WTC11 (cell line): ENCODE measurements around the gene AFAP1L2. TPM values are rescaled to one million over a fixed set of nuclear protein-coding genes. Genes with fewer than 3 reads are reported as not detected.

Experiments used
- ATAC-seq: fragments of 200-7000 bp; cut with Tn5 transposase; 2 replicates; pipeline ENCODE4 v1.10.0; 2021; ENCODE audit warnings: mild to moderate bottlenecking, moderate library complexity
- CTCF ChIA-PET: fragments of 300-600 bp; sonication (Branson Sonifier 250); formaldehyde crosslinking; loops from one replicate; lab custom pipeline; 2021; ENCODE audit warnings: antibody characterized with exemption; lab: Charles Lee
- POLR2A ChIA-PET: fragments of 350-600 bp; sonication (Branson Sonifier 250); formaldehyde crosslinking; loops from one replicate; lab custom pipeline; 2021; ENCODE audit warnings: antibody characterized with exemption; lab: Charles Lee
- DNase-seq: peaks from one replicate; pipeline ENCODE4 v3.0.0; 2021; ENCODE audit warnings: low spot score
- H3K27ac Mint-ChIP-seq: 2 replicates; pipeline ENCODE4 v1.8.0; 2021; ENCODE audit warnings: mixed read lengths
- H3K27me3 Mint-ChIP-seq: 2 replicates; pipeline ENCODE4 v1.8.0; 2021; ENCODE audit warnings: low read depth, mild to moderate bottlenecking, moderate library complexity, mixed read lengths
- H3K36me3 Mint-ChIP-seq: 2 replicates; pipeline ENCODE4 v1.8.0; 2021; ENCODE audit warnings: mixed read lengths
- H3K4me1 Mint-ChIP-seq: 2 replicates; pipeline ENCODE4 v1.8.0; 2022; ENCODE audit warnings: mixed read lengths
- H3K4me3 Mint-ChIP-seq: 2 replicates; pipeline ENCODE4 v1.8.0; 2021; ENCODE audit warnings: mild to moderate bottlenecking, moderate library complexity, mixed read lengths
- H3K9me3 Mint-ChIP-seq: 2 replicates; pipeline ENCODE4 v1.8.0; 2021; ENCODE audit warnings: mixed read lengths
- AR ChIP-seq: fragments of 250-450 bp; sonication (Bioruptor Pico); IDR thresholded peaks from 2 replicates; pipeline ENCODE4 v1.9.0; 2021; ENCODE audit warnings: mild to moderate bottlenecking
- CREB1 ChIP-seq: sonication (generic); formaldehyde crosslinking; IDR thresholded peaks from 2 replicates; pipeline ENCODE4 v1.8.0; 2023; ENCODE audit warnings: mild to moderate bottlenecking, missing genetic modification reagents
- E2F5 ChIP-seq: sonication (generic); formaldehyde crosslinking; IDR thresholded peaks from 2 replicates; pipeline ENCODE4 v1.8.1; 2022; ENCODE audit warnings: mild to moderate bottlenecking, moderate library complexity, missing genetic modification reagents
- ETV6 ChIP-seq: sonication (generic); formaldehyde crosslinking; IDR thresholded peaks from 2 replicates; pipeline ENCODE4 v1.8.1; 2022; ENCODE audit warnings: mild to moderate bottlenecking, missing genetic modification reagents
- FOXK1 ChIP-seq: sonication (generic); formaldehyde crosslinking; IDR thresholded peaks from 2 replicates; pipeline ENCODE4 v1.8.0; 2022; ENCODE audit warnings: mild to moderate bottlenecking, moderate library complexity, missing genetic modification reagents
- GRHL2 ChIP-seq: fragments of 250-450 bp; sonication (Bioruptor Pico); IDR thresholded peaks from 2 replicates; pipeline ENCODE4 v1.8.0; 2022; ENCODE audit warnings: mild to moderate bottlenecking, moderate library complexity; ENCODE audit not compliant: insufficient replicate concordance, severe bottlenecking
- GTF2I ChIP-seq: fragments of 250-450 bp; sonication (Bioruptor Pico); conservative IDR thresholded peaks from 2 replicates; pipeline ENCODE4 v1.4.0; 2021; ENCODE audit warnings: mild to moderate bottlenecking
- HMGXB4 ChIP-seq: sonication (generic); formaldehyde crosslinking; IDR thresholded peaks from 2 replicates; pipeline ENCODE4 v1.8.1; 2023; ENCODE audit warnings: mild to moderate bottlenecking, moderate library complexity, missing genetic modification reagents
- IRF1 ChIP-seq: sonication (generic); formaldehyde crosslinking; IDR thresholded peaks from 2 replicates; pipeline ENCODE4 v1.8.0; 2023; ENCODE audit warnings: missing genetic modification reagents
- JUN ChIP-seq: sonication (generic); formaldehyde crosslinking; IDR thresholded peaks from 2 replicates; pipeline ENCODE4 v1.8.0; 2023; ENCODE audit warnings: mild to moderate bottlenecking, missing genetic modification reagents
- KAT7 ChIP-seq: sonication (generic); formaldehyde crosslinking; IDR thresholded peaks from 2 replicates; pipeline ENCODE4 v1.8.1; 2023; ENCODE audit warnings: missing genetic modification reagents, mild to moderate bottlenecking, borderline replicate concordance
- NFYB ChIP-seq: sonication (generic); formaldehyde crosslinking; conservative IDR thresholded peaks from 2 replicates; pipeline ENCODE4 v1.8.0; 2022; ENCODE audit warnings: low read depth, missing genetic modification reagents
- NR1H2 ChIP-seq: sonication (generic); formaldehyde crosslinking; IDR thresholded peaks from 2 replicates; pipeline ENCODE4 v1.9.0; 2021; ENCODE audit warnings: mild to moderate bottlenecking, moderate library complexity, missing genetic modification reagents
- PRDM15 ChIP-seq: sonication (generic); formaldehyde crosslinking; IDR thresholded peaks from 2 replicates; pipeline ENCODE4 v1.8.0; 2022; ENCODE audit warnings: missing genetic modification reagents
- RORB ChIP-seq: fragments of 250-450 bp; sonication (Bioruptor Pico); IDR thresholded peaks from 2 replicates; pipeline ENCODE4 v1.9.0; 2021; ENCODE audit warnings: mild to moderate bottlenecking
- SMAD3 ChIP-seq: sonication (generic); formaldehyde crosslinking; IDR thresholded peaks from 2 replicates; pipeline ENCODE4 v1.8.0; 2022; ENCODE audit warnings: missing genetic modification reagents, mild to moderate bottlenecking, borderline replicate concordance
- STAT6 ChIP-seq: sonication (generic); formaldehyde crosslinking; conservative IDR thresholded peaks from 2 replicates; pipeline ENCODE4 v1.8.1; 2023; ENCODE audit warnings: mild to moderate bottlenecking, low read depth, missing genetic modification reagents, moderate library complexity
- TEAD4 ChIP-seq: sonication (generic); formaldehyde crosslinking; IDR thresholded peaks from 2 replicates; pipeline ENCODE4 v1.8.0; 2022; ENCODE audit warnings: mild to moderate bottlenecking, missing genetic modification reagents
- TP53 ChIP-seq: sonication (generic); formaldehyde crosslinking; IDR thresholded peaks from 2 replicates; pipeline ENCODE4 v1.8.1; 2023; ENCODE audit warnings: mild to moderate bottlenecking, missing genetic modification reagents
- ZBTB21 ChIP-seq: sonication (generic); formaldehyde crosslinking; IDR thresholded peaks from 2 replicates; pipeline ENCODE4 v1.8.1; 2023; ENCODE audit warnings: mild to moderate bottlenecking, missing genetic modification reagents, borderline replicate concordance
- ZNF232 ChIP-seq: sonication (generic); formaldehyde crosslinking; IDR thresholded peaks from 2 replicates; pipeline ENCODE4 v1.8.0; 2022; ENCODE audit warnings: mild to moderate bottlenecking, missing genetic modification reagents
- ZNF416 ChIP-seq: fragments of 250-450 bp; sonication (Bioruptor Pico); IDR thresholded peaks from 2 replicates; pipeline ENCODE4 v1.9.0; 2021; ENCODE audit warnings: mild to moderate bottlenecking, inconsistent platforms
- ZNF671 ChIP-seq: fragments of 250-450 bp; sonication (Bioruptor Pico); IDR thresholded peaks from 2 replicates; pipeline ENCODE4 v1.8.0; 2021; ENCODE audit warnings: mild to moderate bottlenecking
- total RNA-seq: library from RNA; stranded (reverse); gene quantifications from 3 replicates; pipeline ENCODE4 v1.2.3, GENCODE V29; 2021

Gene AFAP1L2
- total RNA-seq, 1 experiment from 2014 or later = 5.0 TPM

- no peak for TF ChIP-seq PRDM15 (CRISPR knock-in tag)
- TF ChIP-seq ETV6 (CRISPR knock-in tag) = no peak
- no peak for TF ChIP-seq JUN
- TF ChIP-seq RORB (CRISPR knock-in tag) = no peak
- no peak for TF ChIP-seq KAT7 (CRISPR knock-in tag)
- TF ChIP-seq FOXK1 (CRISPR knock-in tag) = no peak
- TF ChIP-seq ZBTB21 (CRISPR knock-in tag) = no peak
- no peak for TF ChIP-seq CREB1 (CRISPR knock-in tag)
- no peak for TF ChIP-seq GRHL2 (CRISPR knock-in tag)
- TF ChIP-seq, all 79 proteins: peak for 0
Measured at GRCh38 chr10:114384601-114385000, 19.7 kb downstream of the AFAP1L2 start (continued).

- no peaks in the 10 kb centered on the region for H3K36me3 Mint-ChIP-seq
- H3K4me1 Mint-ChIP-seq = 0 out of 2 replicates have a peak, but pooled peaks cover 7% of the 10 kb centered on the region
- CTCF ChIA-PET = interaction anchor here (1.2 to 7.1 kb wide), 2 partner anchors 74 to 80 kb away, joined by 3 to 64 read pairs; no protein-coding TSS in a partner anchor
- no peak for DNase-seq
- no peak overlapping the region for H3K27ac Mint-ChIP-seq
- H3K27me3 Mint-ChIP-seq = no peaks in the 10 kb centered on the region
- H3K9me3 Mint-ChIP-seq = no peaks in the 10 kb centered on the region
- TF ChIP-seq E2F5 = no peak
- no peak for TF ChIP-seq TP53 (CRISPR knock-in tag)
- TF ChIP-seq ZNF416 (CRISPR knock-in tag) = no peak
- no peak for TF ChIP-seq ZBTB21 (CRISPR knock-in tag)
- no peak for TF ChIP-seq JUN
- no peak for TF ChIP-seq STAT6 (CRISPR knock-in tag)
- TF ChIP-seq SMAD3 (CRISPR knock-in tag) = no peak
- no peak for TF ChIP-seq GTF2I
- no peak for TF ChIP-seq NR1H2 (CRISPR knock-in tag)
- no peak for TF ChIP-seq IRF1 (CRISPR knock-in tag)
- TF ChIP-seq CREB1 (CRISPR knock-in tag) = no peak
- H3K4me3 Mint-ChIP-seq = no peak overlapping the region
- no peak for ATAC-seq
- POLR2A ChIA-PET = no interaction called here
Measured at GRCh38 chr10:114384181-114384580, 20.1 kb downstream of the AFAP1L2 start.

GRCh38 chr10:114380797-114381196, 23.5 kb downstream of the AFAP1L2 start:
- ChIA-PET POLR2A (no interaction called here), CTCF (no interaction called here)
- Mint-ChIP-seq H3K4me3 (no peak overlapping the region), H3K4me1 (0 out of 2 replicates have a peak, but pooled peaks cover 3% of the 10 kb centered on the region), H3K9me3 (no peaks in the 10 kb centered on the region), H3K36me3 (no peaks in the 10 kb centered on the region), H3K27me3 (no peaks in the 10 kb centered on the region), H3K27ac (no peak overlapping the region)
- ATAC-seq (no peak), DNase-seq (no peak)
- TF ChIP-seq HMGXB4 = no peak
- no peak for TF ChIP-seq ZNF232 (CRISPR knock-in tag)
- no peak for TF ChIP-seq ZNF671 (CRISPR knock-in tag)
- TF ChIP-seq AR (CRISPR knock-in tag) = no peak
- no peak for TF ChIP-seq TEAD4 (CRISPR knock-in tag)
- TF ChIP-seq NFYB (CRISPR knock-in tag) = no peak
